Measurements from ENCODE around the gene RNASE11.

The RNASE11 gene

DNA sequence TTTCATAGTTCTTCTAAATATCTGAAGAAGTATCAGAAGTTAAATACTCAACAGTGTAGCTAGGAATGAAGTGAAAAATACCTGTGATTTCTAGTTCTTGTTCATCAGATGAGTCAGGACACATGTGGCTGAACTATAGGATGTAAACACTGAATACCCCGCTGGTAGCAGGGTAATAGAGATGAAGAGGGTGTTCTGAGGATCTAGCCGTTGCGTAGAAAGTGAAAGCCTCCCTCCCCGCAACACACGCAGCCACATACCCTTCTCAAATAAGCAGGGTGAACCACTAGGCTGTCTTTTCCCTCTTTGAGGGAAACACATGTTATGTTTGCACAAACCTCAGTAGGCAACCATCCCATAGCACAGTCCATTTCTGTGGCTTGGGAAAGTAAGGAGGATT lies 19.8 kb upstream of the RNASE11 start:
- Histone ChIP-seq H3K27ac (ENCODE audit: low read depth, low read length) (no peak overlapping the region), H3K4me1 (ENCODE audit: control insufficient read depth in 1 of 2, insufficient read depth in 2 of 2, low read length in 2 of 2) (no peaks in the 10 kb centered on the region)
- WGBS (ENCODE audit: extremely low coverage, insufficient coverage, insufficient read length) = no CpG with 5 or more reads among the region's 5 CpGs

DNA sequence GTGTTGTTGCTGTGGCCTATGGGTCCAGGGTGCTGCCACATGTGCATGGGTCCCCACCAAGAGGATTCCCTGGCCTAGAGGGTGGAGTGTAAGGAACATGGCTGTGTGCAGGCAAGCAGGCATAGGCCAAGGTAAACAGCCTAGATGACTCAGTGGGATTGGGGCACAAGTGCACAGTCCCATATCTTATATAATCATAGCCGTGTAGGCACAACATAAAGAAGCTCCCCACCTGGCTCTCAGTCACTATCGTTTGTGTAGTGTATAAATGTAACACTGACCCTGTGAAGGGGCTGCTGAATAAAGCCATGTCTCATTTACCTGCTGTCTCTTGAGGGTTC lies 19.1 kb upstream of the RNASE11 start:
- no peaks in the 10 kb centered on the region for H3K4me1 ChIP-seq (ENCODE audit: control insufficient read depth in 1 of 2, insufficient read depth in 2 of 2, low read length in 2 of 2)
- H3K27me3 ChIP-seq (ENCODE audit: insufficient read depth, low read length) = no peaks in the 10 kb centered on the region
- no peak overlapping the region for H2BK12ac ChIP-seq (ENCODE audit: low read length)
- no peak overlapping the region for H2AK5ac ChIP-seq (ENCODE audit: low read length)
- no peak overlapping the region for H3K4me3 ChIP-seq (ENCODE audit: low read depth, low read length)
- no peak overlapping the region for H2BK120ac ChIP-seq (ENCODE audit: insufficient read depth, low read length, poor library complexity)
- H3K79me2 ChIP-seq (ENCODE audit: control insufficient read depth, insufficient read depth, low read length, poor library complexity) = peaks cover 2% of the 10 kb centered on the region
- H3K4me2 ChIP-seq (ENCODE audit: low read length) = no peak overlapping the region
- H4K91ac ChIP-seq (ENCODE audit: low read depth, low read length) = no peak overlapping the region
- no peak overlapping the region for H3K9ac ChIP-seq (ENCODE audit: low read length)
- no CpG with 5 or more reads among the region's 2 CpGs for WGBS (ENCODE audit: extremely low coverage, insufficient coverage, insufficient read length)
- no peaks in the 10 kb centered on the region for H3K36me3 ChIP-seq (ENCODE audit: control insufficient read depth in 1 of 2, insufficient read depth in 2 of 2, low read length in 2 of 2)
- peaks cover 2% of the 10 kb centered on the region for H3K9me3 ChIP-seq (ENCODE audit: insufficient read depth, low read depth, low read length)
- H3K27ac ChIP-seq (ENCODE audit: low read depth, low read length) = no peak overlapping the region
- H3K79me1 ChIP-seq (ENCODE audit: low read length) = no peaks in the 10 kb centered on the region
- no peak overlapping the region for H2AFZ ChIP-seq (ENCODE audit: insufficient read depth, low read length, poor library complexity)
- H2BK5ac ChIP-seq (ENCODE audit: low read depth, low read length, poor library complexity) = no peak overlapping the region
- H3K14ac ChIP-seq (ENCODE audit: low read length) = no peak overlapping the region
- DNase-seq = no peak
- no peak overlapping the region for H4K12ac ChIP-seq (ENCODE audit: low read depth, low read length)
- H3K4ac ChIP-seq (ENCODE audit: low read depth, low read length) = no peak overlapping the region
- H4K8ac ChIP-seq (ENCODE audit: low read depth, low read length) = no peak overlapping the region
- no peak overlapping the region for H3K18ac ChIP-seq (ENCODE audit: low read length)
- H3K23ac ChIP-seq (ENCODE audit: low read length) = no peak overlapping the region

More for the DNA sequence above, 19.8 kb upstream of the RNASE11 start:
- H2BK120ac ChIP-seq (ENCODE audit: insufficient read depth, low read length, poor library complexity) = no peak overlapping the region
- H3K79me2 ChIP-seq (ENCODE audit: control insufficient read depth, insufficient read depth, low read length, poor library complexity) = peaks cover 2% of the 10 kb centered on the region
- no peak overlapping the region for H3K23ac ChIP-seq (ENCODE audit: low read length)
- no peak overlapping the region for H3K4ac ChIP-seq (ENCODE audit: low read depth, low read length)
- peak overlapping the region; percentile 67 for H3K9ac ChIP-seq (ENCODE audit: low read length)
- H3K14ac ChIP-seq (ENCODE audit: low read length) = no peak overlapping the region
- DNase-seq = no peak
- no peaks in the 10 kb centered on the region for H3K79me1 ChIP-seq (ENCODE audit: low read length)
- peaks cover 2% of the 10 kb centered on the region for H3K9me3 ChIP-seq (ENCODE audit: insufficient read depth, low read depth, low read length)
- no peak overlapping the region for H3K4me3 ChIP-seq (ENCODE audit: low read depth, low read length)
- H3K18ac ChIP-seq (ENCODE audit: low read length) = no peak overlapping the region
- H4K8ac ChIP-seq (ENCODE audit: low read depth, low read length) = no peak overlapping the region
- no peak overlapping the region for H2BK12ac ChIP-seq (ENCODE audit: low read length)
- H3K27me3 ChIP-seq (ENCODE audit: insufficient read depth, low read length) = no peaks in the 10 kb centered on the region
- H3K36me3 ChIP-seq (ENCODE audit: control insufficient read depth in 1 of 2, insufficient read depth in 2 of 2, low read length in 2 of 2) = no peaks in the 10 kb centered on the region
- H4K91ac ChIP-seq (ENCODE audit: low read depth, low read length) = no peak overlapping the region
- H2BK5ac ChIP-seq (ENCODE audit: low read depth, low read length, poor library complexity) = no peak overlapping the region
- no peak overlapping the region for H4K12ac ChIP-seq (ENCODE audit: low read depth, low read length)
- no peak overlapping the region for H2AK5ac ChIP-seq (ENCODE audit: low read length)
- no peak overlapping the region for H3K4me2 ChIP-seq (ENCODE audit: low read length)
- no peak overlapping the region for H2AFZ ChIP-seq (ENCODE audit: insufficient read depth, low read length, poor library complexity)

DNA sequence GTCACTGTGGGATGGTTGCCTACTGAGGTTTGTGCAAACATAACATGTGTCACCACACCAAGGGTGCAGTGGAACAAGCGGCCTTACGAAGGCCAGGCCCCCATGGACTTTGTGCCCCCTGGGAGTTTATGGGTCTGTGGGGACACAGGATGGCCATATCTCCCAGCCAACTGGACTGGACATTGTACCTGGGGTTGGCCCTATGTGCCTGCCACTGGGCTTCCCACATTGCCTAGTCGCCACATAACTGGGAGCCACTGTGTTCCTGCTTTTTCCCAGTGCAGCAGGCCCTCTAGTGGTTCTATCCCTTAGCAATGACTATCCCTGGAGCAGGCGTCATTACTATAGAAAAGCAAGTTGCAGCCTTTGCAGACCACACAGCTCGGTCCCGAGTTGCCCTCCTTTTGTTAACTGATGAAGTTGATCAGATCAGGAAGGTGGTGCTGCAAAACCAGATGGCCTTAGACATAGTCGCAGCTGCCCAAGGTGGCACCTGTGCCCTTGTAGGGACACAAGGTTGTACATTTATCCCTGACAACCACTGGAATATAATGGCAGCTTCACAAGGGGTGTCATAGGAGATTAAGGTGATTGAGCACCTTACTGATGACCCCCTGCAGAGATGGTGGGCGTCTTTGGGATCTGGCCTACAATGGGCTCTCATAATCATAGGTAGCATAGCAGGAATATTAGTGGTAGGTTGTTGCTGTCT lies 18.5 kb upstream of the RNASE11 start:
- Histone ChIP-seq H3K14ac (ENCODE audit: low read length) (no peak overlapping the region), H2BK12ac (ENCODE audit: low read length) (no peak overlapping the region), H2BK120ac (ENCODE audit: insufficient read depth, low read length, poor library complexity) (no peak overlapping the region), H4K12ac (ENCODE audit: low read depth, low read length) (no peak overlapping the region), H3K4me1 (ENCODE audit: control insufficient read depth in 1 of 2, insufficient read depth in 2 of 2, low read length in 2 of 2) (no peaks in the 10 kb centered on the region), H2AK5ac (ENCODE audit: low read length) (no peak overlapping the region), H2AFZ (ENCODE audit: insufficient read depth, low read length, poor library complexity) (no peak overlapping the region), H3K4me2 (ENCODE audit: low read length) (no peak overlapping the region), H2BK5ac (ENCODE audit: low read depth, low read length, poor library complexity) (no peak overlapping the region), H3K9ac (ENCODE audit: low read length) (no peak overlapping the region), H4K8ac (ENCODE audit: low read depth, low read length) (no peak overlapping the region), H3K79me2 (ENCODE audit: control insufficient read depth, insufficient read depth, low read length, poor library complexity) (peaks cover 2% of the 10 kb centered on the region), H3K18ac (ENCODE audit: low read length) (no peak overlapping the region), H3K36me3 (ENCODE audit: control insufficient read depth in 1 of 2, insufficient read depth in 2 of 2, low read length in 2 of 2) (no peaks in the 10 kb centered on the region), H3K27me3 (ENCODE audit: insufficient read depth, low read length) (no peaks in the 10 kb centered on the region), H3K23ac (ENCODE audit: low read length) (no peak overlapping the region), H3K27ac (ENCODE audit: low read depth, low read length) (no peak overlapping the region), H3K79me1 (ENCODE audit: low read length) (no peaks in the 10 kb centered on the region), H3K9me3 (ENCODE audit: insufficient read depth, low read depth, low read length) (peaks cover 2% of the 10 kb centered on the region), H4K91ac (ENCODE audit: low read depth, low read length) (no peak overlapping the region), H3K4me3 (ENCODE audit: low read depth, low read length) (no peak overlapping the region), H3K4ac (ENCODE audit: low read depth, low read length) (no peak overlapping the region)
- WGBS (ENCODE audit: extremely low coverage, insufficient coverage, insufficient read length) = no CpG with 5 or more reads among the region's 8 CpGs
- DNase-seq = peak in 1 of 2 donors; percentile 59

DNA sequence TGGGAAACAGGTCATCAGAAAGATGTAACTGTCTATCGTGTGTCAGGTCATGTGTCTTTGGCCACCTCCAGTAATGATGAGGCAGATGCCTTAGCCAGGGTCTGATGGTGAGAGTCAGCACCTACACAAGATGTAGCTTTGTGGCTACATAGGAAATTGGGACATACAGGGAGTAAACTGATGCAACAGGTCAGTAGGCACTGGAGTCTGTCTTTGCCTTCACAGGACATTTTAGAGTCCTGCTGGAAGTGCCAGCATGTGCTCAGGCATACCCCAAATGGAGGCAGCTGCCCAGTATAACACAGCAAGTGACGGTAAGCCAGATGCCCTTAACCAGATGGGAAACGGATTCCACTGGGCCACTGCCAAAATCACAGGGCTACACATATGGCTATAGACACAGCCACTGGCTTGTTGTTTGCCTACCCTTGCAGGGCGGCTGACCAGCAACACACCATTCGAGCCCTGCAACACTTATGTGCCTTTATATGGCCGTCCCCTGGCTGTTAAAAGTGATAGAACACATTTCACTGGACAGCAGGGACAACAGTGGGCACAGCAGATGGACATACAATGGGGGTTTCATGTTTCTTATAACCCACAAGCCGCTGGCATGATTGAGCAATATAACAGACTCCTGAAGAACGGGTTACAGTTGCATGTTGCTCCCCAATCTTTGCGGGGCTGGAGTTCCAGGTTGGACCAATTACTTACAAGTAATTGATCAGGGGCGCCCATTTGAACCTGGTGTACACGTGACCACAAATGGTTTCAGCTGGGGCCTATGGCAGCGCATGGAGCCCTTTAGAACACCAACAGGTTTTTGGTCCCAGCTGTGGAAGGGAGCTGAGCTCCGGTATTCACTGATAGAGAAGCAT lies 16.3 kb upstream of the RNASE11 start:
- no peak overlapping the region for H4K8ac ChIP-seq (ENCODE audit: low read depth, low read length)
- no peak overlapping the region for H4K12ac ChIP-seq (ENCODE audit: low read depth, low read length)
- H3K9ac ChIP-seq (ENCODE audit: low read length) = no peak overlapping the region
- H2BK5ac ChIP-seq (ENCODE audit: low read depth, low read length, poor library complexity) = no peak overlapping the region
- H3K23ac ChIP-seq (ENCODE audit: low read length) = no peak overlapping the region
- no peaks in the 10 kb centered on the region for H3K36me3 ChIP-seq (ENCODE audit: control insufficient read depth in 1 of 2, insufficient read depth in 2 of 2, low read length in 2 of 2)
- H3K9me3 ChIP-seq (ENCODE audit: insufficient read depth, low read depth, low read length) = peaks cover 2% of the 10 kb centered on the region
- no peak overlapping the region for H3K14ac ChIP-seq (ENCODE audit: low read length)
- DNase-seq = no peak
- no peaks in the 10 kb centered on the region for H3K4me1 ChIP-seq (ENCODE audit: control insufficient read depth in 1 of 2, insufficient read depth in 2 of 2, low read length in 2 of 2)
- H2BK12ac ChIP-seq (ENCODE audit: low read length) = no peak overlapping the region
- H3K27me3 ChIP-seq (ENCODE audit: insufficient read depth, low read length) = no peaks in the 10 kb centered on the region
- H3K4me2 ChIP-seq (ENCODE audit: low read length) = no peak overlapping the region
- WGBS (ENCODE audit: extremely low coverage, insufficient coverage, insufficient read length) = no CpG with 5 or more reads among the region's 13 CpGs
- H4K91ac ChIP-seq (ENCODE audit: low read depth, low read length) = no peak overlapping the region
- H3K79me2 ChIP-seq (ENCODE audit: control insufficient read depth, insufficient read depth, low read length, poor library complexity) = no peaks in the 10 kb centered on the region
- no peak overlapping the region for H3K27ac ChIP-seq (ENCODE audit: low read depth, low read length)
- no peaks in the 10 kb centered on the region for H3K79me1 ChIP-seq (ENCODE audit: low read length)
- no peak overlapping the region for H2AFZ ChIP-seq (ENCODE audit: insufficient read depth, low read length, poor library complexity)
- no peak overlapping the region for H2BK120ac ChIP-seq (ENCODE audit: insufficient read depth, low read length, poor library complexity)
- no peak overlapping the region for H3K18ac ChIP-seq (ENCODE audit: low read length)
- H3K4me3 ChIP-seq (ENCODE audit: low read depth, low read length) = no peak overlapping the region
- H2AK5ac ChIP-seq (ENCODE audit: low read length) = no peak overlapping the region
- H3K4ac ChIP-seq (ENCODE audit: low read depth, low read length) = no peak overlapping the region
